Left lung (tissue), 10 donors: Measurements from ENCODE around the gene CEMIP2. TPM values are rescaled to one million over a fixed set of nuclear protein-coding genes. Genes with fewer than 3 reads are reported as not detected.

Experiments used
- ATAC-seq: fragments of 200-7000 bp; cut with Tn5 transposase; one replicate; pipeline ENCODE4 v1.9.1; 2020; ENCODE audit warnings: moderate library complexity
- DNase-seq, 4 donors: peaks; one replicate each; pipeline ENCODE4 v3.0.0-alpha.2; 2013 to 2020
- H3K27ac ChIP-seq, 2 donors: fragments of 200-600 bp; sonication (generic) in 1 of 2; one replicate each; pipeline versions ENCODE4 v1.5.0 to v1.8.0; 2020 to 2021
- H3K27me3 ChIP-seq, 2 donors: fragments of 200-600 bp; sonication (generic) in 1 of 2; one replicate each; pipeline versions ENCODE4 v1.5.0 to v1.8.0; 2020 to 2021
- H3K36me3 ChIP-seq, 2 donors: fragments of 200-600 bp; sonication (generic) in 1 of 2; one replicate each; pipeline versions ENCODE4 v1.5.0 to v1.8.0; 2020 to 2021
- H3K4me1 ChIP-seq, 2 donors: fragments of 200-600 bp; one replicate each; pipeline ENCODE4 v1.8.0; 2021
- H3K4me3 ChIP-seq, 2 donors: fragments of 200-600 bp; sonication (generic) in 1 of 2; one replicate each; pipeline versions ENCODE4 v1.5.0 to v1.8.0; 2020 to 2021; ENCODE audit warnings: mild to moderate bottlenecking in 1 of 2
- H3K9me3 ChIP-seq, 2 donors: fragments of 200-600 bp; sonication (generic) in 1 of 2; one replicate each; pipeline versions ENCODE4 v1.5.0 to v1.8.0; 2020 to 2021
- CTCF ChIP-seq, 2 donors: fragments of 200-600 bp; sonication (generic) in 1 of 2; IDR thresholded peaks; one replicate each; pipeline versions ENCODE4 v1.5.0 to v1.8.0; 2021; ENCODE audit warnings: antibody characterized with exemption in 2 of 2
- intact Hi-C, 2 donors: fragments of 100-400 bp; cut with DNase I; formaldehyde crosslinking; loops; one replicate each; pipeline versions ENCODE4 v1.11.2 to v1.14.2; 2022
- polyA plus RNA-seq, 6 donors: library from polyadenylated mRNA; unstranded; fragments of 120-200 nt; gene quantifications; one replicate each; pipeline ENCODE4 v1.2.1, GENCODE V29; 2013; ENCODE audit not compliant: insufficient read length in 6 of 6
- total RNA-seq, 2 donors: library from RNA; stranded (reverse); fragmentation: NEBNext Ultra II Directional; extraction: Animal tissue kit (Norgen Biotek cat#: 25700); gene quantifications; one replicate each; pipeline ENCODE4 v1.2.1, GENCODE V29; 2021
- donor health status: DM: no; HTN: yes; CAD: no.
- donor health status: DM: no; HTN: no; CAD: no.

The CEMIP2 gene
- total and polyA plus RNA-seq, 8 donors, result 48.0 to 111 (median 54.4) TPM

- H3K9me3 ChIP-seq, result no peaks in the 10 kb centered on the region
Observed at GRCh38 chr9:71741926-71742648, 26.2 kb downstream of the CEMIP2 start.

GRCh38 chr9:71740199-71740598 lies 28.1 kb downstream of the CEMIP2 start:
- intact Hi-C loops, result no loop called here
- TF ChIP-seq CTCF (IDR thresholded peaks at IDR 0.05), result no peak
- H3K9me3 ChIP-seq, result no peaks in the 10 kb centered on the region
- H3K4me3 ChIP-seq, result no peak overlapping the region
- H3K27me3 ChIP-seq, result no peaks in the 10 kb centered on the region
- ATAC-seq (peak; percentile 39), DNase-seq (no peak)
- peaks cover 17 to 42% of the 10 kb centered on the region in 2 donors for H3K4me1 ChIP-seq
- peak overlapping the region in 1 of 2 donors; percentile 10 for H3K27ac ChIP-seq
- H3K36me3 ChIP-seq, result peaks cover 0 to 56% of the 10 kb centered on the region in 2 donors

More at GRCh38 chr9:71741926-71742648, 26.2 kb downstream of the CEMIP2 start:
- Histone ChIP-seq H3K4me1 (peaks cover 17 to 57% of the 10 kb centered on the region in 2 donors), H3K36me3 (peaks cover 0 to 54% of the 10 kb centered on the region in 2 donors), H3K4me3 (no peak overlapping the region), H3K27me3 (no peaks in the 10 kb centered on the region), H3K27ac (peak overlapping the region; percentile 61)
- DNase-seq (peak in 1 of 4 donors; percentile 52), ATAC-seq (peak; percentile 65)
- intact Hi-C loops, result no loop called here
- no peak for TF ChIP-seq CTCF (IDR thresholded peaks at IDR 0.05)

- no peak for DNase-seq
- Histone ChIP-seq H3K4me3 (no peak overlapping the region), H3K4me1 (peaks cover 15 to 18% of the 10 kb centered on the region in 2 donors), H3K27me3 (no peaks in the 10 kb centered on the region), H3K36me3 (peaks cover 0 to 68% of the 10 kb centered on the region in 2 donors), H3K9me3 (no peaks in the 10 kb centered on the region), H3K27ac (no peak overlapping the region)
- intact Hi-C loops, result no loop called here
- ATAC-seq, result peak; percentile 51
- TF ChIP-seq CTCF (IDR thresholded peaks at IDR 0.05), result no peak
Observed at GRCh38 chr9:71737455-71737854, 30.9 kb downstream of the CEMIP2 start.

GRCh38 chr9:71736236-71736635 lies 32.1 kb downstream of the CEMIP2 start:
- Histone ChIP-seq H3K36me3 (peaks cover 0 to 79% of the 10 kb centered on the region in 2 donors), H3K4me1 (peaks cover 7 to 9% of the 10 kb centered on the region in 2 donors), H3K9me3 (no peaks in the 10 kb centered on the region), H3K27me3 (no peaks in the 10 kb centered on the region), H3K27ac (no peak overlapping the region), H3K4me3 (no peak overlapping the region)
- DNase-seq, result no peak
- ATAC-seq, result no peak
- intact Hi-C loops, result no loop called here
- no peak for TF ChIP-seq CTCF (IDR thresholded peaks at IDR 0.05)

GRCh38 chr9:71734950-71735349 lies 33.4 kb downstream of the CEMIP2 start:
- Histone ChIP-seq H3K9me3 (no peaks in the 10 kb centered on the region), H3K36me3 (peaks cover 0 to 91% of the 10 kb centered on the region in 2 donors), H3K27me3 (no peaks in the 10 kb centered on the region), H3K27ac (no peak overlapping the region), H3K4me3 (no peak overlapping the region), H3K4me1 (peaks cover 3 to 4% of the 10 kb centered on the region in 2 donors)
- DNase-seq (no peak), ATAC-seq (no peak)
- TF ChIP-seq CTCF (IDR thresholded peaks at IDR 0.05), result no peak
- intact Hi-C loops, result no loop called here
